HFFc6 (cell line): ENCODE results near the gene PSME2. TPM values are rescaled to one million over a fixed set of nuclear protein-coding genes. Genes with fewer than 3 reads are reported as not detected.

Experiments used
- DNase-seq: peaks from one replicate; pipeline ENCODE4 v3.0.0-alpha.2; 2018
- H3K27ac Mint-ChIP-seq: 2 replicates; pipeline ENCODE4 v1.8.0; 2020; ENCODE audit warnings: mild to moderate bottlenecking, mixed read lengths
- H3K27me3 Mint-ChIP-seq: 2 replicates; pipeline ENCODE4 v1.8.0; 2021; ENCODE audit warnings: mild to moderate bottlenecking, moderate library complexity, mixed read lengths; ENCODE audit not compliant: insufficient read depth
- H3K36me3 Mint-ChIP-seq: 2 replicates; pipeline ENCODE4 v1.8.0; 2021; ENCODE audit warnings: low read depth, mixed read lengths
- H3K4me1 Mint-ChIP-seq: 2 replicates; pipeline ENCODE4 v1.8.0; 2020; ENCODE audit warnings: low read depth, mixed read lengths
- H3K4me3 Mint-ChIP-seq: 2 replicates; pipeline ENCODE4 v1.8.0; 2020; ENCODE audit warnings: mild to moderate bottlenecking, moderate library complexity, mixed read lengths
- H3K9me3 Mint-ChIP-seq: 2 replicates; pipeline ENCODE4 v1.8.0; 2020; ENCODE audit warnings: mild to moderate bottlenecking, mixed read lengths
- CTCF ChIP-seq: fragments of 200-600 bp; sonication (generic); IDR thresholded peaks from 2 replicates; pipeline ENCODE4 v1.5.0; 2021; ENCODE audit warnings: antibody characterized with exemption, mild to moderate bottlenecking
- microRNA-seq: library from miRNA; unstranded; fragments of <30 nt; microRNA quantifications from one replicate; pipeline ENCODE4, GENCODE V29; 2019
- total RNA-seq, 6 experiments: library from RNA; stranded (reverse); fragmentation: NEBNext Ultra II Directional; extraction: Animal tissue kit (Norgen Biotek cat#: 25700); gene quantifications; 2 replicates in 1 of 6; 3 replicates in 5 of 6; pipeline ENCODE4 v1.2.3, GENCODE V29; 2021

The PSME2 gene
- total RNA-seq, 6 experiments from 2014 or later: 108 to 143 (median 136) TPM

GRCh38 chr14:24095271-24096068 lies 50.9 kb downstream of the PSME2 start:
- Mint-ChIP-seq H3K4me1 (peaks cover 26% of the 10 kb centered on the region), H3K4me3 (peak overlapping the region; percentile 99), H3K9me3 (no peaks in the 10 kb centered on the region), H3K27ac (peak overlapping the region; percentile 86), H3K27me3 (no peaks in the 10 kb centered on the region; the same call in none of the 2 replicates), H3K36me3 (peaks cover 4% of the 10 kb centered on the region; the same call in 1 of the 2 replicates)
- no peak for TF ChIP-seq CTCF
- DNase-seq: peak; percentile 49

- H3K27ac Mint-ChIP-seq: peak overlapping the region; percentile 86
- no peak for DNase-seq
- peaks cover 4% of the 10 kb centered on the region; the same call in 1 of the 2 replicates for H3K36me3 Mint-ChIP-seq
- no peak for TF ChIP-seq CTCF
- H3K4me1 Mint-ChIP-seq: peaks cover 26% of the 10 kb centered on the region
- no peaks in the 10 kb centered on the region for H3K9me3 Mint-ChIP-seq
- no peaks in the 10 kb centered on the region; the same call in none of the 2 replicates for H3K27me3 Mint-ChIP-seq
- peak overlapping the region; percentile 99 for H3K4me3 Mint-ChIP-seq
Measured at GRCh38 chr14:24094841-24095270, 51.6 kb downstream of the PSME2 start.

GRCh38 chr14:24093901-24094840 lies 52.2 kb downstream of the PSME2 start, which contains the start of gene PCK2:
Gene PCK2, plus strand, starts transcription at chr14:24094311. Its CDS starts 95 bp downstream, at chr14:24094406.
- Mint-ChIP-seq H3K27me3 (no peaks in the 10 kb centered on the region; the same call in none of the 2 replicates), H3K4me1 (peaks cover 26% of the 10 kb centered on the region), H3K36me3 (peaks cover 4% of the 10 kb centered on the region; the same call in 1 of the 2 replicates), H3K9me3 (no peaks in the 10 kb centered on the region), H3K27ac (peak within 1 kb of the TSS; percentile 86), H3K4me3 (peak within 1 kb of the TSS; percentile 99)
- TF ChIP-seq CTCF: no peak; the same call in none of the 2 replicates
- peak; percentile 87 for DNase-seq

Small RNA genes within 50 kb of the gene (microRNA-seq; reads per million reads assigned to microRNA genes)
- gene MIR7703: not detected

Other genes with a start within 250 kb of the PSME2 start
- 10 to 100 TPM; 19.8 to 30.7 (median 24.9) TPM for gene DHRS4, start 192.8 kb downstream of the PSME2 start, total RNA-seq
- gene DHRS4L2, start 157.7 kb downstream of the PSME2 start, total RNA-seq: 10 to 100 TPM; 18.8 to 25.4 (median 23.5) TPM
- not detected for gene CARMIL3, start 94.6 kb downstream of the PSME2 start, total RNA-seq
- gene CPNE6, start 75.0 kb downstream of the PSME2 start, total RNA-seq: not detected
- 10 to 100 TPM; 19.9 to 27.6 (median 24.0) TPM for gene PCK2, start 52.3 kb downstream of the PSME2 start, total RNA-seq
- 10 to 100 TPM; 28.1 to 36.3 (median 32.1) TPM for gene DCAF11, start 31.8 kb downstream of the PSME2 start, total RNA-seq
- gene NRL, start 31.7 kb downstream of the PSME2 start, total RNA-seq: under 1 TPM; 0.26 to 0.85 (median 0.49) TPM
- gene FITM1, start 16.0 kb downstream of the PSME2 start, total RNA-seq: not detected
- 100 to 1,000 TPM in 4 of 6 experiments, 10 to 100 TPM in 2; 88.4 to 120 (median 113) TPM for gene PSME1, start 10.4 kb downstream of the PSME2 start, total RNA-seq
- gene EMC9, start 5.0 kb downstream of the PSME2 start, total RNA-seq: 10 to 100 TPM; 13.2 to 17.0 (median 15.3) TPM
- gene RNF31, start 888 bp upstream of the PSME2 start, total RNA-seq: 10 to 100 TPM; 38.5 to 53.6 (median 47.2) TPM
- 10 to 100 TPM; 23.6 to 38.8 (median 32.3) TPM for gene IRF9, start 14.7 kb upstream of the PSME2 start, total RNA-seq
- 1 to 10 TPM; 2.9 to 3.9 (median 3.2) TPM for gene REC8, start 25.5 kb upstream of the PSME2 start, total RNA-seq
- gene IPO4, start 42.2 kb upstream of the PSME2 start, total RNA-seq: 10 to 100 TPM; 70.4 to 85.2 (median 79.4) TPM
- 10 to 100 TPM; 68.1 to 80.4 (median 71.0) TPM for gene TM9SF1, start 48.8 kb upstream of the PSME2 start, total RNA-seq
- under 1 TPM in 2 of 6 experiments, not detected in 4; 0.16 to 0.45 TPM for gene TSSK4, start 59.1 kb upstream of the PSME2 start, total RNA-seq
- 10 to 100 TPM; 32.4 to 41.1 (median 38.8) TPM for gene CHMP4A, start 66.9 kb upstream of the PSME2 start, total RNA-seq
- 10 to 100 TPM in 5 of 6 experiments, 1 to 10 TPM in 1; 9.8 to 14.4 (median 12.3) TPM for gene MDP1, start 69.5 kb upstream of the PSME2 start, total RNA-seq
- 100 to 1,000 TPM; 309 to 401 (median 372) TPM for gene NEDD8, start 85.8 kb upstream of the PSME2 start, total RNA-seq
- gene GMPR2, start 86.3 kb upstream of the PSME2 start, total RNA-seq: 10 to 100 TPM; 70.6 to 76.7 (median 73.6) TPM
- 10 to 100 TPM; 54.2 to 73.4 (median 67.5) TPM for gene TINF2, start 96.0 kb upstream of the PSME2 start, total RNA-seq
- gene TGM1, start 116.6 kb upstream of the PSME2 start, total RNA-seq: 1 to 10 TPM in 5 of 6 experiments, under 1 TPM in 1; 0.97 to 2.9 (median 1.3) TPM
- 10 to 100 TPM; 25.4 to 31.4 (median 27.3) TPM for gene RABGGTA, start 125.0 kb upstream of the PSME2 start, total RNA-seq
- gene DHRS1, start 153.2 kb upstream of the PSME2 start, total RNA-seq: 10 to 100 TPM; 32.9 to 42.2 (median 39.1) TPM
- 10 to 100 TPM; 25.4 to 31.1 (median 28.1) TPM for gene NOP9, start 153.2 kb upstream of the PSME2 start, total RNA-seq
- gene CIDEB, start 161.4 kb upstream of the PSME2 start, total RNA-seq: under 1 TPM in 5 of 6 experiments, not detected in 1; 0.17 to 0.40 (median 0.20) TPM
- gene LTB4R2, start 163.5 kb upstream of the PSME2 start, total RNA-seq: 1 to 10 TPM; 2.2 to 3.0 (median 2.3) TPM
- gene LTB4R, start 164.9 kb upstream of the PSME2 start, total RNA-seq: 1 to 10 TPM; 1.5 to 2.9 (median 1.9) TPM
- under 1 TPM in 3 of 6 experiments, not detected in 3; 0.25 to 0.41 (median 0.34) TPM for gene ADCY4, start 188.5 kb upstream of the PSME2 start, total RNA-seq
- gene RIPK3, start 193.4 kb upstream of the PSME2 start, total RNA-seq: not detected
- 10 to 100 TPM; 73.4 to 81.9 (median 77.2) TPM for gene NFATC4, start 221.6 kb upstream of the PSME2 start, total RNA-seq